Measurements from ENCODE around the gene FSIP2. TPM values are rescaled to one million over a fixed set of nuclear protein-coding genes. Genes with fewer than 3 reads are reported as not detected.
"Not testable (repeated sequence)": the region's sequence is repeated elsewhere in the genome, so short reads cannot be mapped to it uniquely, and the experiment has no call there.

Gene FSIP2
- total RNA-seq, 2 donors from 2014 or later, result 0.14 to 0.20 TPM

DNA sequence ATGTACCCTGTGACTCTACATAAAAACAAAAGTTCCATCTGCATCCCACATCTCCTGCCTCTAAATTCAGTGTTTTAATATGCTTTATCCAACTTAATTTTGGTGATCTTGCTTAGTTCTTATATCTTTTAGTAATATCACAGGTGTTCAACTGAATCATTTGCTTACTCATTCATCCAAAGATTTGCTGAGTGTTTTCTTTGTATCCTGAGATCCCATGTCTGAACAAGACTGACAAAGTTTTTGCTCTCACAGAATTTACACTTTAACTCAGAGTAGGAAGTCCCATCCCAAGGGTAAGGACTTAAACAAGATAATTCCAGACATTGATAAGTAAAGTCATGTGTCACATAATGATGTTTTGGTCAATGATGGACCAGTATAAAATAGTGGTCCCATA lies 87.0 kb downstream of the FSIP2 start:
- Mint-ChIP-seq H3K9me3 (peaks cover 7% of the 10 kb centered on the region), H3K36me3 (no peaks in the 10 kb centered on the region), H3K27ac (no peak overlapping the region), H3K27me3 (no peaks in the 10 kb centered on the region), H3K4me1 (ENCODE audit: low read depth in 2 of 2) (no peaks in the 10 kb centered on the region), H3K4me3 (no peak overlapping the region)
- no peak for DNase-seq (ENCODE audit: low spot score)
- ATAC-seq, result no peak

DNA sequence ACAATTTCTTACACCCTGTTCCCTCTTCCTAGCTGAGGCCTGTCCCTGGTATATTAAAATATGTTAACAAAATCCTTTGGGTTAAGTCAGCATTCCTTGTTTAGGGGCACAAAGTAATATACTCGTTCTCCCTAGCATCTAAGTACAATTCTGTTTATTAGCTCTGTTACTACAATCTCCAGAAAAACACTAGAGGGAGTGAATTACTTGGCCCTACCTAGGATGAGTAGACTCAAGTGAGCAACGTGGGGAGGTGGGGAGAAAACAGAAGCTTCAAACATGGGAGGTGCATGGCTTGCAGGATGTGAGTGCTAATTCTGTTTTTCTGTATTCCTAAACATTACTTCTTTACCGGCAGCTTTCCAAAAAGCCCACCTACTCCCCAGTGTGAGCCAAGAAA lies 89.7 kb downstream of the FSIP2 start:
- H3K36me3 Mint-ChIP-seq, result no peaks in the 10 kb centered on the region
- DNase-seq (ENCODE audit: low spot score) (no peak), ATAC-seq (no peak)
- no peak overlapping the region for H3K4me3 Mint-ChIP-seq
- no peaks in the 10 kb centered on the region for H3K27me3 Mint-ChIP-seq
- H3K27ac Mint-ChIP-seq, result no peak overlapping the region
- peaks cover 4% of the 10 kb centered on the region for H3K9me3 Mint-ChIP-seq
- H3K4me1 Mint-ChIP-seq (ENCODE audit: low read depth in 2 of 2), result no peaks in the 10 kb centered on the region

DNA sequence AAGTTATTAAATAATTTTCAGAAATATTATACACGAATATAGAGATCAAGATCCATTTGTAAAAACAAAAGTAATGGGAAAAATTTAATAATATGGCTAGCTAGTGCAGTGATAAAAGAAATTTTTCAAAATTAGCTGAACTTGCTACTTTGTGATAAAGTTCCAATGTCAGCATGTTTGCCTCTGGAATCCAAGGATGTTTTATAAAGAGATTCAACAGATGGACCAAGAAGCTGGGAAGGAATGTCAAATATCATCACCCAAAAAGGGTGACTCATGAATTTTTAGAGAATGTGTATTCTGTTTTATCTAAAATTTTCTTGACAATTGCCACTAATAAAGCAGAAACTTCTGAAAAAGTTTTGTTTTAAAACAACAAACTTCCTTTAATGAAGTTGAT lies 95.3 kb downstream of the FSIP2 start:
- Mint-ChIP-seq H3K27ac (no peak overlapping the region), H3K27me3 (no peaks in the 10 kb centered on the region), H3K9me3 (no peaks in the 10 kb centered on the region), H3K4me3 (no peak overlapping the region), H3K36me3 (no peaks in the 10 kb centered on the region), H3K4me1 (ENCODE audit: low read depth in 2 of 2) (no peaks in the 10 kb centered on the region)
- DNase-seq (ENCODE audit: low spot score), result no peak
- ATAC-seq, result no peak

DNA sequence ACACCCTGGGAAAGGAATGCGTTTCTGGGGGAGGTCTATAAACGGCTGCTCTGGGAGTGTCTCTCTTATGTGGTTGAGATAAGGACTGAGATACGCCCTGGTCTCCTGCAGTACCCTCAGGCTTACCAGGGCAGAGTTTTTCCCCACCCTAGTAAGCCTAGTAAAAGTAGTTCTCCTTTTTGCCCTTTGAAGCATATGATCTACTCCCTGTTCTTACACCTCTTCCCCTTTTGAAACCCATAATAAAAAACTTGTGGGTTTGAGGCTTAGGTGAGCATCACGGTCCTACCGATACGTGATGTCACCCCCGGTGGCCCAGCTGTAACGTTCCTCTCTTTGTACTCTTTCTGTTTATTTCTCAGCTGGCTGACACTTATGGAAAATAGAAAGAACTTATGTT lies 97.4 kb downstream of the FSIP2 start:
- H3K27ac Mint-ChIP-seq, result no peak overlapping the region
- H3K9me3 Mint-ChIP-seq, result no peaks in the 10 kb centered on the region
- H3K4me3 Mint-ChIP-seq, result no peak overlapping the region
- H3K27me3 Mint-ChIP-seq, result no peaks in the 10 kb centered on the region
- ATAC-seq (no peak), DNase-seq (ENCODE audit: low spot score) (no peak)
- no peaks in the 10 kb centered on the region for H3K4me1 Mint-ChIP-seq (ENCODE audit: low read depth in 2 of 2)
- H3K36me3 Mint-ChIP-seq, result no peaks in the 10 kb centered on the region

GRCh38 chr2:185854885-185855284 lies 116.3 kb downstream of the FSIP2 start:
- H3K27ac Mint-ChIP-seq, result no peak overlapping the region
- no peak overlapping the region for H3K4me3 Mint-ChIP-seq
- DNase-seq (ENCODE audit: low spot score) (no peak), ATAC-seq (no peak)
- H3K36me3 Mint-ChIP-seq, result peaks cover 11% of the 10 kb centered on the region
- H3K27me3 Mint-ChIP-seq, result no peaks in the 10 kb centered on the region
- H3K4me1 Mint-ChIP-seq (ENCODE audit: low read depth in 2 of 2), result no peaks in the 10 kb centered on the region
- H3K9me3 Mint-ChIP-seq, result peaks cover 18% of the 10 kb centered on the region

GRCh38 chr2:185857691-185858090 lies 119.1 kb downstream of the FSIP2 start:
- H3K36me3 Mint-ChIP-seq, result peaks cover 2% of the 10 kb centered on the region
- no peak for DNase-seq (ENCODE audit: low spot score)

GRCh38 chr2:185859506-185859905 lies 120.9 kb downstream of the FSIP2 start:
- ATAC-seq (no peak), DNase-seq (ENCODE audit: low spot score) (no peak)
- H3K27ac Mint-ChIP-seq, result no peak overlapping the region
- no peak overlapping the region for H3K4me3 Mint-ChIP-seq
- H3K27me3 Mint-ChIP-seq, result no peaks in the 10 kb centered on the region
- H3K36me3 Mint-ChIP-seq, result no peaks in the 10 kb centered on the region
- no peaks in the 10 kb centered on the region for H3K4me1 Mint-ChIP-seq (ENCODE audit: low read depth in 2 of 2)
- H3K9me3 Mint-ChIP-seq, result peaks cover 12% of the 10 kb centered on the region

More at GRCh38 chr2:185857691-185858090, 119.1 kb downstream of the FSIP2 start:
- H3K4me3 Mint-ChIP-seq, result no peak overlapping the region
- H3K27me3 Mint-ChIP-seq, result no peaks in the 10 kb centered on the region
- H3K4me1 Mint-ChIP-seq (ENCODE audit: low read depth in 2 of 2), result no peaks in the 10 kb centered on the region
- peaks cover 10% of the 10 kb centered on the region for H3K9me3 Mint-ChIP-seq
- no peak overlapping the region for H3K27ac Mint-ChIP-seq
- ATAC-seq, result no peak

GRCh38 chr2:185860321-185860720 lies 121.7 kb downstream of the FSIP2 start:
- Mint-ChIP-seq H3K4me1 (ENCODE audit: low read depth in 2 of 2) (no peaks in the 10 kb centered on the region), H3K4me3 (no peak overlapping the region), H3K27ac (no peak overlapping the region), H3K27me3 (no peaks in the 10 kb centered on the region), H3K36me3 (no peaks in the 10 kb centered on the region), H3K9me3 (peaks cover 7% of the 10 kb centered on the region)
- DNase-seq (ENCODE audit: low spot score) (no peak), ATAC-seq (no peak)

GRCh38 chr2:185862657-185863398 lies 124.2 kb downstream of the FSIP2 start:
- H3K27ac Mint-ChIP-seq, result no peak overlapping the region
- H3K36me3 Mint-ChIP-seq, result no peaks in the 10 kb centered on the region
- no peaks in the 10 kb centered on the region for H3K27me3 Mint-ChIP-seq
- no peak for DNase-seq (ENCODE audit: low spot score)
- H3K4me1 Mint-ChIP-seq (ENCODE audit: low read depth in 2 of 2), result no peaks in the 10 kb centered on the region
- no peak for ATAC-seq
- H3K9me3 Mint-ChIP-seq, result peaks cover 6% of the 10 kb centered on the region
- no peak overlapping the region for H3K4me3 Mint-ChIP-seq

GRCh38 chr2:185864468-185865260 lies 126.1 kb downstream of the FSIP2 start:
- not testable (repeated sequence) for DNase-seq (ENCODE audit: low spot score); H3K4me1 Mint-ChIP-seq (ENCODE audit: low read depth in 2 of 2); H3K27me3 Mint-ChIP-seq; ATAC-seq; H3K36me3 Mint-ChIP-seq; H3K4me3 Mint-ChIP-seq; H3K27ac Mint-ChIP-seq; H3K9me3 Mint-ChIP-seq

GRCh38 chr2:185875136-185875931 lies 136.7 kb downstream of the FSIP2 start:
- H3K27me3 Mint-ChIP-seq, result no peaks in the 10 kb centered on the region
- DNase-seq (ENCODE audit: low spot score), result no peak
- no peak overlapping the region for H3K4me3 Mint-ChIP-seq
- H3K36me3 Mint-ChIP-seq, result no peaks in the 10 kb centered on the region
- peaks cover 5% of the 10 kb centered on the region for H3K9me3 Mint-ChIP-seq
- H3K27ac Mint-ChIP-seq, result no peak overlapping the region
- ATAC-seq, result no peak
- no peaks in the 10 kb centered on the region for H3K4me1 Mint-ChIP-seq (ENCODE audit: low read depth in 2 of 2)

DNA sequence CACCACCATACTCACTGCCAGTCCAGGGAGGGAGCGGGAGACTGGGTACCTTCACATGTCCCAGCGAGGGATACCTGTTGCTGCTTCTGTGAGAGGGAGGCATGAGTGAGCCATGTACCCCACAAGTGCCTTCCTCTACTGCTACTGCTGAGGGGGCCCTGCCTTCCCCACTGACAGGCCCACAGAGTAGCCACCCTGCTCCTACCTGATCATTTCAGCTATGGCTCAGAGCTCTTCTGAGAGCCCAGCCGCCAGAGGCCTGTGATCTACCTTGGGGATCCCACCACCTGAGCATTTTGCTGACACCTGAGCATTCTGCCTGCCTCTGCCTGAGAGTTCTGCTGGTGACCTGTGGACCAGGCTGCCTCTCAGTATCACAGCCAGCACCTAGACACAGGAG lies 137.6 kb downstream of the FSIP2 start:
- Mint-ChIP-seq H3K27me3 (no peaks in the 10 kb centered on the region), H3K36me3 (no peaks in the 10 kb centered on the region), H3K9me3 (peaks cover 5% of the 10 kb centered on the region), H3K27ac (no peak overlapping the region), H3K4me3 (no peak overlapping the region), H3K4me1 (ENCODE audit: low read depth in 2 of 2) (no peaks in the 10 kb centered on the region)
- ATAC-seq, result no peak
- DNase-seq (ENCODE audit: low spot score), result no peak

- H3K36me3 Mint-ChIP-seq, result no peaks in the 10 kb centered on the region
- DNase-seq (ENCODE audit: low spot score) (no peak), ATAC-seq (no peak)
- H3K4me1 Mint-ChIP-seq (ENCODE audit: low read depth in 2 of 2), result no peaks in the 10 kb centered on the region
- H3K27me3 Mint-ChIP-seq, result no peaks in the 10 kb centered on the region
- H3K9me3 Mint-ChIP-seq, result no peaks in the 10 kb centered on the region
- H3K4me3 Mint-ChIP-seq, result no peak overlapping the region
- H3K27ac Mint-ChIP-seq, result no peak overlapping the region
These were observed 141.8 kb downstream of the FSIP2 start for GRCh38 chr2:185880396-185880795.

Data from natural killer cell treated with Interleukin-12 subunit alpha and Interleukin-12 subunit beta and Interleukin-15 and Interleukin-18, amount 100 ng/mL, for 72 hours (primary cell).